Activated CD8-positive, alpha-beta memory T cell treated with anti-CD3 and anti-CD28 coated beads for 48 hours (primary cell): ENCODE measurements around the gene NFIC.

Source experiments
- DNase-seq, 3 experiments: peaks; one replicate each; pipeline ENCODE4 v3.0.0-alpha.2; 2020; ENCODE audit warnings: low read depth in 2 of 3, low spot score in 2 of 3

Gene NFIC

GRCh38 chr19:3358689-3359014 lies 7.7 kb upstream of the NFIC start:
- no peak for DNase-seq

GRCh38 chr19:3359015-3359918 lies 7.1 kb upstream of the NFIC start:
- no peak for DNase-seq

- no peak for DNase-seq
These were observed 6.4 kb upstream of the NFIC start for GRCh38 chr19:3359919-3360420.

- DNase-seq = peak in 1 of 3 experiments; percentile 59
These were observed 5.7 kb upstream of the NFIC start for GRCh38 chr19:3360421-3361383.

GRCh38 chr19:3361384-3362216 lies 4.8 kb upstream of the NFIC start:
- DNase-seq = no peak

GRCh38 chr19:3362217-3362906 lies 4.0 kb upstream of the NFIC start:
- DNase-seq = no peak

- no peak for DNase-seq
These were observed 2.4 kb upstream of the NFIC start for GRCh38 chr19:3363841-3364500.

- no peak for DNase-seq
These were observed 1.9 kb upstream of the NFIC start for GRCh38 chr19:3364501-3364858.

GRCh38 chr19:3365093-3365835 lies 1.1 kb upstream of the NFIC start:
- no peak for DNase-seq

- DNase-seq = no peak
These were observed 607 bp downstream of the NFIC start for GRCh38 chr19:3366753-3367627.

GRCh38 chr19:3367628-3368440 lies 1.5 kb downstream of the NFIC start:
- no peak for DNase-seq

- DNase-seq = no peak
These were observed 2.0 kb downstream of the NFIC start for GRCh38 chr19:3368441-3368795.

- no peak for DNase-seq
These were observed 2.5 kb downstream of the NFIC start for GRCh38 chr19:3368848-3369336.

- no peak for DNase-seq
These were observed 3.2 kb downstream of the NFIC start for GRCh38 chr19:3369337-3370213.

- no peak for DNase-seq
These were observed 3.9 kb downstream of the NFIC start for GRCh38 chr19:3370214-3370720.
